HEK293 (cell line): Measurements from ENCODE around the gene WDPCP.

Experiments
- CTCF ChIA-PET: fragments of 350-600 bp; formaldehyde crosslinking; extraction: SDS; loops from one replicate; lab custom pipeline; 2021; ENCODE audit warnings: antibody characterized with exemption; lab: Yijun Ruan, JAX
- POLR2A ChIA-PET: fragments of 300-600 bp; formaldehyde crosslinking; extraction: SDS; loops from one replicate; lab custom pipeline; 2020; ENCODE audit warnings: antibody characterized with exemption, inconsistent platforms; lab: Yijun Ruan, JAX
- H3K27ac ChIP-seq: fragments of 200-500 bp; sonication (Bioruptor generic); 2 replicates; pipeline ENCODE4 v1.5.1; 2014; ENCODE audit warnings: low read depth, low read length, control low read depth, inconsistent platforms; ENCODE audit errors: extremely low read depth
- H3K36me3 ChIP-seq, 2 experiments: fragments of 200-500 bp in 1 of 2; sonication (Bioruptor generic) in 1 of 2; 1 replicate in 1 of 2; 2 replicates in 1 of 2; pipeline ENCODE4 v1.5.1; 2014 to 2017; ENCODE audit warnings: inconsistent platforms in 2 of 2, low read length in 2 of 2; ENCODE audit not compliant: control insufficient read depth in 2 of 2, insufficient read depth in 1 of 2
- H3K4me1 ChIP-seq: fragments of 200-500 bp; sonication (Bioruptor generic); 2 replicates; pipeline ENCODE4 v1.5.1; 2014; ENCODE audit warnings: mild to moderate bottlenecking, low read length, inconsistent platforms; ENCODE audit not compliant: control insufficient read depth, insufficient read depth
- H3K4me3 ChIP-seq: 2 replicates; pipeline ENCODE4 v1.5.1; 2011; ENCODE audit warnings: low read depth, mild to moderate bottlenecking, control low read depth, low read length, moderate library complexity
- H3K9me3 ChIP-seq: fragments of 200-500 bp; sonication (Bioruptor generic); 2 replicates; pipeline ENCODE4 v1.5.1; 2014; ENCODE audit warnings: low read depth, low read length, inconsistent platforms; ENCODE audit not compliant: control insufficient read depth, insufficient read depth
- BCL11A ChIP-seq: fragments of 450-650 bp; formaldehyde crosslinking; IDR thresholded peaks from 2 replicates; pipeline ENCODE4 v1.5.1; 2016; ENCODE audit warnings: low read depth, missing biosample characterization, missing genetic modification characterization
- MZF1 ChIP-seq: fragments of 450-650 bp; formaldehyde crosslinking; IDR thresholded peaks from 2 replicates; pipeline ENCODE4 v1.5.1; 2017; ENCODE audit warnings: missing biosample characterization, missing genetic modification characterization, borderline replicate concordance
- SCRT2 ChIP-seq: fragments of 450-650 bp; formaldehyde crosslinking; IDR thresholded peaks from 2 replicates; pipeline ENCODE4 v1.5.1; 2016; ENCODE audit warnings: missing biosample characterization, missing genetic modification characterization
- ZEB2 ChIP-seq: fragments of 450-650 bp; formaldehyde crosslinking; IDR thresholded peaks from 2 replicates; pipeline ENCODE4 v1.5.1; 2016; ENCODE audit warnings: missing biosample characterization, missing genetic modification characterization
- ZFHX2 ChIP-seq: fragments of 450-650 bp; formaldehyde crosslinking; conservative IDR thresholded peaks from 2 replicates; pipeline ENCODE4 v1.5.1; 2016; ENCODE audit warnings: missing biosample characterization, missing genetic modification characterization
- ZFP3 ChIP-seq: fragments of 450-650 bp; formaldehyde crosslinking; IDR thresholded peaks from 2 replicates; pipeline ENCODE4 v1.5.1; 2016; ENCODE audit warnings: low read depth, missing biosample characterization, missing genetic modification characterization
- ZNF138 ChIP-seq: fragments of 450-650 bp; formaldehyde crosslinking; IDR thresholded peaks from 2 replicates; pipeline ENCODE4 v1.5.1; 2016; ENCODE audit warnings: missing biosample characterization, missing genetic modification characterization, borderline replicate concordance
- ZNF19 ChIP-seq: fragments of 450-650 bp; formaldehyde crosslinking; IDR thresholded peaks from 2 replicates; pipeline ENCODE4; 2016; ENCODE audit warnings: missing biosample characterization, missing genetic modification characterization, low read depth
- ZNF248 ChIP-seq: fragments of 450-650 bp; formaldehyde crosslinking; IDR thresholded peaks from 2 replicates; pipeline ENCODE4 v1.5.1; 2017; ENCODE audit warnings: missing biosample characterization, missing genetic modification characterization
- ZNF341 ChIP-seq: fragments of 450-650 bp; formaldehyde crosslinking; IDR thresholded peaks from 2 replicates; pipeline ENCODE4; 2016; ENCODE audit warnings: low read depth, missing biosample characterization, missing genetic modification characterization
- ZNF366 ChIP-seq: fragments of 450-650 bp; formaldehyde crosslinking; conservative IDR thresholded peaks from 2 replicates; pipeline ENCODE4 v1.5.1; 2016; ENCODE audit warnings: missing biosample characterization, missing genetic modification characterization
- ZNF394 ChIP-seq: fragments of 450-650 bp; formaldehyde crosslinking; IDR thresholded peaks from 2 replicates; pipeline ENCODE4 v1.5.1; 2016; ENCODE audit warnings: missing biosample characterization, missing genetic modification characterization, mild to moderate bottlenecking, moderate library complexity, borderline replicate concordance
- ZNF473 ChIP-seq: fragments of 450-650 bp; formaldehyde crosslinking; IDR thresholded peaks from 2 replicates; pipeline ENCODE4 v1.5.1; 2017; ENCODE audit warnings: missing biosample characterization, missing genetic modification characterization
- ZNF544 ChIP-seq: fragments of 450-650 bp; formaldehyde crosslinking; IDR thresholded peaks from 2 replicates; pipeline ENCODE4 v1.5.0; 2017; ENCODE audit warnings: missing biosample characterization, missing genetic modification characterization
- ZNF747 ChIP-seq: fragments of 450-650 bp; formaldehyde crosslinking; IDR thresholded peaks from 2 replicates; pipeline ENCODE4 v1.5.1; 2016; ENCODE audit warnings: missing biosample characterization, missing genetic modification characterization
- ZNF768 ChIP-seq: fragments of 450-650 bp; formaldehyde crosslinking; IDR thresholded peaks from 2 replicates; pipeline ENCODE4 v1.5.1; 2018; ENCODE audit warnings: missing biosample characterization, mild to moderate bottlenecking, missing genetic modification characterization
- ZNF830 ChIP-seq: fragments of 450-650 bp; IDR thresholded peaks from 2 replicates; pipeline ENCODE4 v1.5.0; 2018; ENCODE audit warnings: missing biosample characterization, missing genetic modification characterization, low read depth, mild to moderate bottlenecking, moderate library complexity
- TF ChIP-seq, protein P1 (sequence below): fragments of 450-650 bp; formaldehyde crosslinking; IDR thresholded peaks from 2 replicates; pipeline ENCODE4 v1.5.1; 2017; ENCODE audit warnings: missing biosample characterization, missing genetic modification characterization
- TF ChIP-seq, protein P2 (sequence below): fragments of 450-650 bp; formaldehyde crosslinking; IDR thresholded peaks from 2 replicates; pipeline ENCODE4 v1.5.1; 2016; ENCODE audit warnings: missing biosample characterization, missing genetic modification characterization, borderline replicate concordance
- TF ChIP-seq, protein P3 (sequence below): fragments of 450-650 bp; formaldehyde crosslinking; IDR thresholded peaks from 2 replicates; pipeline ENCODE4 v1.5.1; 2016; ENCODE audit warnings: missing biosample characterization, missing genetic modification characterization
- TF ChIP-seq, protein P4 (sequence below): fragments of 450-650 bp; formaldehyde crosslinking; IDR thresholded peaks from 2 replicates; pipeline ENCODE4 v1.5.1; 2016; ENCODE audit warnings: missing biosample characterization, missing genetic modification characterization

WDPCP gene

DNA sequence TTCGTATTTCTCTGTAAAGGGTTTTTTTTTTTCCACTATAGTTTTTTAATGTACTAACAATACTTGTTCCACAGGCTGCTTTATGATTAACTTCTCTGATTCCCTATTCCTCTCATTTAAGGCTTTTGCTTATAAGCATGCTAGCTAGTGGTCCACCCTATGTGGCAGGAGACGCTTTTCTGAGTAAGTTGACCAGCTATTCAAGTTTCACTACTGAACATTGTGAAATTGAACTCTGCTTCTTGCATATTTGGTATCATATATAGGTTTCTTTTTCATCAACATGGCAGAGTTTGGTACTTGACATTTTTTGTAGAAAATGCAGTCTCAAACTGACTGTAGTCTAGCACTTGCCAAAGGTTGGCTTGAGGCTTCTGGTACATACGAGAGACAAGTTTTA is 463.4 kb downstream of the WDPCP start:
- Histone ChIP-seq H3K36me3 (no peaks in the 10 kb centered on the region), H3K9me3 (no peaks in the 10 kb centered on the region), H3K27ac (no peak overlapping the region), H3K4me1 (no peaks in the 10 kb centered on the region), H3K4me3 (no peak overlapping the region)
- ChIA-PET CTCF (interaction anchor here (0.7 kb wide), 1 partner anchor 107 kb away, joined by 4 read pairs; no protein-coding TSS in a partner anchor), POLR2A (no interaction called here)
- no peak for TF ChIP-seq ZFHX2 (tag by site-specific recombination)
- no peak for TF ChIP-seq ZNF747 (tag by site-specific recombination)
- TF ChIP-seq ZNF341 (tag by site-specific recombination) = no peak
- no peak for TF ChIP-seq ZNF830 (tag by site-specific recombination)

DNA sequence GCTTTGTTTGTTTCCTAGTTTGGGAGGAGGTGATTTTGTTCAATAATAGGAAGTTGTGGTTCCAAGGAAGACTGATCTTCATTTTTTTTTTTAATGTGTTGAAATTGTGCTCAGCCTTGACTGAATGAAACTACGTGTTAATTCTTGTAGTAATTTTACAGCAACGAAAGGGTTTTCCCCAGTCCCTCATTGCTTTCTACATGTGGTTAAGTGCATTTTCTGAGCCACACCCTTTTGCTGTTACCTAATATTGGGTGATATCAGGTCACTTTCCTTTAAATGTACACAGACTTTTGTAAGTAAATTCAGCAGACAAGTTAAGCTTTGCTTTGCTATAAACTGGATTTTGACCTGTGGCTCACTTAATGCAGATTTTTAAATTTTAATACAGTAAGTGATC is 464.1 kb downstream of the WDPCP start:
- POLR2A ChIA-PET = interaction anchor here (0.6 kb wide), 1 partner anchor 10 kb away, joined by 3 read pairs; no protein-coding TSS in a partner anchor
- H3K4me1 ChIP-seq = no peaks in the 10 kb centered on the region

DNA sequence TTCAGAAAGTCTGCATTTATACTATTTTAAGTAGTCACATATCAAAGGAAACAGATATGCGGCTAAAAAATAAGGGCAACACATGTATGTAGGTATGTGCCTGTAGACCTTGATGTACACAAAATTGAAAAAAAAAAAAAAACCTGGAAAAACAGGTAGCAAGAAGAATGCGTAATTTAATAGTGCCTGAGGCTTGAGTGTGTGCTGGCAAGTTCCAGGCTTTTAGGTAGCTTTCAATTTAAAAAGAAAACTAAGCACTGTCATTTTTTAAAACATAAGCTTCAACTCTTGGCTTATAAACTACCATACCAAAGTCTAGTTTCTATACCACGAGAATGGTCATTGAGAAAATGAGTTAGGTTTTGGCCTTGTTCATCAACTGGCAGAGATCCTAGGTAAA is 465.4 kb downstream of the WDPCP start:
- no peaks in the 10 kb centered on the region for H3K4me1 ChIP-seq
- POLR2A ChIA-PET = no interaction called here
- CTCF ChIA-PET = interaction anchor here (0.5 kb wide), 1 partner anchor 365 kb away, joined by 3 read pairs; no protein-coding TSS in a partner anchor
- TF ChIP-seq BCL11A (tag by site-specific recombination) = no peak
- no peak for TF ChIP-seq ZNF394 (tag by site-specific recombination)
- no peak for TF ChIP-seq ZNF768
- H3K9me3 ChIP-seq = no peaks in the 10 kb centered on the region
- no peaks in the 10 kb centered on the region for H3K36me3 ChIP-seq
- H3K4me3 ChIP-seq = no peak overlapping the region
- H3K27ac ChIP-seq = no peak overlapping the region

More for the DNA sequence above, 464.1 kb downstream of the WDPCP start:
- H3K27ac ChIP-seq = no peak overlapping the region
- H3K36me3 ChIP-seq = no peaks in the 10 kb centered on the region
- no peaks in the 10 kb centered on the region for H3K9me3 ChIP-seq
- TF ChIP-seq SCRT2 (no peak), ZFP3 (tag by site-specific recombination) (no peak), ZEB2 (tag by site-specific recombination) (no peak), MZF1 (tag by site-specific recombination) (no peak)
- H3K4me3 ChIP-seq = no peak overlapping the region
- CTCF ChIA-PET = no interaction called here

DNA sequence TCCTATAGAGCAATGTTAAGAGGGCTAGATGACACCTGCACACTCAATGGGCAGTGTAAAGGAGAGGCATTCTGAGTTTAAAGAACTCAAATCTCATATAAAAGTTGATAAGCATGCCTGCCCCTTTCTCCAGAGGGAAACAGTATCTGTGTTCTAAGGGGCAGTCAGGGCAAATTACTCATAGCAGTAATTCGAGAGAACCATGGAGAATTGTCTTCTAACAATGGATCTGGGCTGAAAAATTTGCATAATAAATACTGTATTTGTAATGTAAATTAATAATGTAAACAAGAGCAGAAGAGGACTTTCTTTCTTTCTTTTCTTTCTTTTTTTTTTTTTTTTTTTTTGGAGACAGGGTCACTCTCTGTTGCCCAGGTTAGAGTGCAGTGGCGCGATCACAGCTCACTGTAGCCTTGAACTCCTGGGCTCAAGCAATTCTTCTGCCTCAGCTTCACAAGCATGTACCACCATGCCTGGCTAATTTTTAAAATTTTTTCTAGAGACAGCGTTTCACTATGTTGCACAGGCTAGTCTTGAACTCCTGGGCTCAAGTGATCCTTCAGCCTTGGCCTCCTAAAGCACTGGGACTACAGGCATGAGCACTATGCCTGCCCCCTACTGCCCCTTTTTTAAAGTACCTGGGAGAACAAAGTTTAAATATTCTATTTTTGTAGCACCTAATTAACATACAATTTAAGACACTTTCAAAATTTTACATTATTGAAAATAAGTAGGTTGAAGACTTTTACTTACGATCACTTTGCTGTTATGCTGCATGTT is 467.0 kb downstream of the WDPCP start:
- Histone ChIP-seq H3K4me1 (no peaks in the 10 kb centered on the region), H3K9me3 (no peaks in the 10 kb centered on the region), H3K36me3 (no peaks in the 10 kb centered on the region), H3K27ac (no peak overlapping the region), H3K4me3 (no peak overlapping the region)
- CTCF ChIA-PET = no interaction called here
- POLR2A ChIA-PET = no interaction called here
- TF ChIP-seq, protein P1, sequence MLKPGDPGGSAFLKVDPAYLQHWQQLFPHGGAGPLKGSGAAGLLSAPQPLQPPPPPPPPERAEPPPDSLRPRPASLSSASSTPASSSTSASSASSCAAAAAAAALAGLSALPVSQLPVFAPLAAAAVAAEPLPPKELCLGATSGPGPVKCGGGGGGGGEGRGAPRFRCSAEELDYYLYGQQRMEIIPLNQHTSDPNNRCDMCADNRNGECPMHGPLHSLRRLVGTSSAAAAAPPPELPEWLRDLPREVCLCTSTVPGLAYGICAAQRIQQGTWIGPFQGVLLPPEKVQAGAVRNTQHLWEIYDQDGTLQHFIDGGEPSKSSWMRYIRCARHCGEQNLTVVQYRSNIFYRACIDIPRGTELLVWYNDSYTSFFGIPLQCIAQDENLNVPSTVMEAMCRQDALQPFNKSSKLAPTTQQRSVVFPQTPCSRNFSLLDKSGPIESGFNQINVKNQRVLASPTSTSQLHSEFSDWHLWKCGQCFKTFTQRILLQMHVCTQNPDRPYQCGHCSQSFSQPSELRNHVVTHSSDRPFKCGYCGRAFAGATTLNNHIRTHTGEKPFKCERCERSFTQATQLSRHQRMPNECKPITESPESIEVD (tag by site-specific recombination) = no peak
- no peak for TF ChIP-seq ZNF366 (tag by site-specific recombination)
- no peak for TF ChIP-seq ZNF544 (tag by site-specific recombination)
- TF ChIP-seq, protein P2, sequence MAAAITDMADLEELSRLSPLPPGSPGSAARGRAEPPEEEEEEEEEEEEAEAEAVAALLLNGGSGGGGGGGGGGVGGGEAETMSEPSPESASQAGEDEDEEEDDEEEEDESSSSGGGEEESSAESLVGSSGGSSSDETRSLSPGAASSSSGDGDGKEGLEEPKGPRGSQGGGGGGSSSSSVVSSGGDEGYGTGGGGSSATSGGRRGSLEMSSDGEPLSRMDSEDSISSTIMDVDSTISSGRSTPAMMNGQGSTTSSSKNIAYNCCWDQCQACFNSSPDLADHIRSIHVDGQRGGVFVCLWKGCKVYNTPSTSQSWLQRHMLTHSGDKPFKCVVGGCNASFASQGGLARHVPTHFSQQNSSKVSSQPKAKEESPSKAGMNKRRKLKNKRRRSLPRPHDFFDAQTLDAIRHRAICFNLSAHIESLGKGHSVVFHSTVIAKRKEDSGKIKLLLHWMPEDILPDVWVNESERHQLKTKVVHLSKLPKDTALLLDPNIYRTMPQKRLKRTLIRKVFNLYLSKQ (tag by site-specific recombination) = no peak
- TF ChIP-seq, protein P3, sequence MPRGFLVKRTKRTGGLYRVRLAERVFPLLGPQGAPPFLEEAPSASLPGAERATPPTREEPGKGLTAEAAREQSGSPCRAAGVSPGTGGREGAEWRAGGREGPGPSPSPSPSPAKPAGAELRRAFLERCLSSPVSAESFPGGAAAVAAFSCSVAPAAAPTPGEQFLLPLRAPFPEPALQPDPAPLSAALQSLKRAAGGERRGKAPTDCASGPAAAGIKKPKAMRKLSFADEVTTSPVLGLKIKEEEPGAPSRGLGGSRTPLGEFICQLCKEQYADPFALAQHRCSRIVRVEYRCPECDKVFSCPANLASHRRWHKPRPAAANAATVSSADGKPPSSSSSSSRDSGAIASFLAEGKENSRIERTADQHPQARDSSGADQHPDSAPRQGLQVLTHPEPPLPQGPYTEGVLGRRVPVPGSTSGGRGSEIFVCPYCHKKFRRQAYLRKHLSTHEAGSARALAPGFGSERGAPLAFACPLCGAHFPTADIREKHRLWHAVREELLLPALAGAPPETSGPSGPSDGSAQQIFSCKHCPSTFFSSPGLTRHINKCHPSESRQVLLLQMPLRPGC = no peak
- TF ChIP-seq ZNF138 (tag by site-specific recombination) = no peak
- TF ChIP-seq ZNF19 (tag by site-specific recombination) = no peak
- TF ChIP-seq ZNF248 (tag by site-specific recombination) = no peak
- TF ChIP-seq, protein P4, sequence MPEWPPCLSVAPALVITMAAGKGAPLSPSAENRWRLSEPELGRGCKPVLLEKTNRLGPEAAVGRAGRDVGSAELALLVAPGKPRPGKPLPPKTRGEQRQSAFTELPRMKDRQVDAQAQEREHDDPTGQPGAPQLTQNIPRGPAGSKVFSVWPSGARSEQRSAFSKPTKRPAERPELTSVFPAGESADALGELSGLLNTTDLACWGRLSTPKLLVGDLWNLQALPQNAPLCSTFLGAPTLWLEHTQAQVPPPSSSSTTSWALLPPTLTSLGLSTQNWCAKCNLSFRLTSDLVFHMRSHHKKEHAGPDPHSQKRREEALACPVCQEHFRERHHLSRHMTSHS (tag by site-specific recombination) = no peak
- no peak for TF ChIP-seq ZNF473
